Gastrocnemius medialis (tissue), 4 donors: Measurements from ENCODE around the gene SRPRA. TPM values are rescaled to one million over a fixed set of nuclear protein-coding genes. Genes with fewer than 3 reads are reported as not detected.

Experiments
- ATAC-seq, 2 donors: fragments of 150-250 bp; one replicate each; pipeline ENCODE4 v1.9.1; 2016
- DNase-seq, 2 donors: peaks; one replicate each; pipeline ENCODE4 v3.0.0-alpha.2; 2019
- H3K27ac ChIP-seq, 4 donors: fragments of 200-600 bp; sonication (generic); 1 replicate in 1 of 4; 2 replicates in 3 of 4; pipeline ENCODE4 v1.5.1; 2016 to 2018; ENCODE audit warnings: mild to moderate bottlenecking in 2 of 4, moderate library complexity in 1 of 4
- H3K27me3 ChIP-seq, 3 donors: fragments of 200-600 bp; sonication (generic) in 2 of 3; 1 replicate in 1 of 3; 2 replicates in 2 of 3; pipeline versions ENCODE4 v1.5.1 to v1.6.0; 2016 to 2019; ENCODE audit warnings: mild to moderate bottlenecking in 1 of 3, moderate library complexity in 1 of 3
- H3K36me3 ChIP-seq, 2 donors: fragments of 200-600 bp; sonication (generic) in 1 of 2; one replicate each; pipeline ENCODE4 v1.5.1; 2017 to 2018
- H3K4me1 ChIP-seq, 2 donors: fragments of 200-600 bp; sonication (generic) in 1 of 2; one replicate each; pipeline ENCODE4 v1.5.1; 2016 to 2017; ENCODE audit warnings: mild to moderate bottlenecking in 2 of 2
- H3K4me3 ChIP-seq, 4 donors: fragments of 200-600 bp; sonication (generic) in 3 of 4; 1 replicate in 1 of 4; 2 replicates in 3 of 4; pipeline ENCODE4 v1.5.1; 2016 to 2019; ENCODE audit warnings: mild to moderate bottlenecking in 2 of 4
- H3K9me3 ChIP-seq, 3 donors: fragments of 200-600 bp; sonication (generic) in 2 of 3; 1 replicate in 1 of 3; 2 replicates in 2 of 3; pipeline ENCODE4 v1.5.1; 2016 to 2019
- POLR2A ChIP-seq, 2 donors: fragments of 450-650 bp; IDR thresholded peaks; one replicate each; pipeline ENCODE4 v1.6.1; 2017; ENCODE audit warnings: antibody characterized with exemption in 2 of 2, mild to moderate bottlenecking in 2 of 2, moderate library complexity in 2 of 2
- in situ Hi-C, 4 donors: fragments of 200-750 bp; cut with MboI; loops; one replicate each; pipeline versions ENCODE4 v1.15.0 to v1.8.0; 2017; ENCODE audit warnings: low sequenced_read_pairs in 4 of 4
- intact Hi-C: fragments of 100-400 bp; cut with DNase I; formaldehyde crosslinking; loops from one replicate; pipeline ENCODE4 v1.15.1; 2023; ENCODE audit warnings: low total_unique reads
- total RNA-seq, 4 donors: library from RNA; depleted of rRNA; stranded (reverse); fragments of >200 nt; gene quantifications; one replicate each; pipeline versions ENCODE4 v1.1.0 to v1.2.3, GENCODE V29; 2016
- TF ChIP-seq, protein P1 (sequence below), 5 experiments: fragments of 450-650 bp in 3 of 5; fragments of 200-600 bp in 2 of 5; sonication (generic) in 2 of 5; IDR thresholded peaks in 4 of 5; conservative IDR thresholded peaks in 1 of 5; 1 replicate in 4 of 5; 2 replicates in 1 of 5; pipeline ENCODE4 v1.5.1; 2016 to 2019; ENCODE audit warnings: antibody characterized with exemption in 5 of 5, mild to moderate bottlenecking in 3 of 5, moderate library complexity in 3 of 5

The SRPRA gene
- total RNA-seq, 4 donors from 2014 or later: 72.3 to 101 (median 79.4) TPM

DNA sequence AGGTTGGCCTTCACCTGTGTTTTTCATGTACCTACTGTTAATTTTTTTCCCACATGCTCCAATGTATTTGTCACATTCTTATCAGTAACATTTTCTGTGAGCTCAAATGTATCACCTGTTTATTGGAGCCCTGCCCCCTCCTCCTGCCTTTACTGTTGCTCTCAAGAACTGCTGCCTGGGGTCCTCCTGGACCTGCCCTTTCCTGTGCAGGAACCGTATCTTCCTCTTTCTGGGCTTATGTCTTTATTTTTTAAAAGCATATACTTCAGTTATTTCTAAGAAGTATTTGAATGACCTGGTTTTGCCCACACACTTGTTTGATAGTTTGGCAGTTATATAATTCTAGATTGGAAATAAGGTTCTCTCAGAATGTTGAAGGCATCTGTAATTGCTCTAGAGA, 51.2 kb downstream of the SRPRA start:
- peaks cover 26 to 29% of the 10 kb centered on the region in 2 donors for H3K4me1 ChIP-seq
- no peak overlapping the region for H3K4me3 ChIP-seq
- intact Hi-C loops (no loop called here), in situ Hi-C loops (loop anchor here in 2 of 4 donors (10.0 to 25.0 kb wide), 2 partner anchors 57 to 630 kb away; partner anchors contain the start of gene STT3A (in 1 of the 2))
- no peaks in the 10 kb centered on the region for H3K36me3 ChIP-seq
- no peaks in the 10 kb centered on the region for H3K27me3 ChIP-seq
- TF ChIP-seq POLR2A (IDR thresholded peaks at IDR 0.05): no peak
- TF ChIP-seq, protein P1, sequence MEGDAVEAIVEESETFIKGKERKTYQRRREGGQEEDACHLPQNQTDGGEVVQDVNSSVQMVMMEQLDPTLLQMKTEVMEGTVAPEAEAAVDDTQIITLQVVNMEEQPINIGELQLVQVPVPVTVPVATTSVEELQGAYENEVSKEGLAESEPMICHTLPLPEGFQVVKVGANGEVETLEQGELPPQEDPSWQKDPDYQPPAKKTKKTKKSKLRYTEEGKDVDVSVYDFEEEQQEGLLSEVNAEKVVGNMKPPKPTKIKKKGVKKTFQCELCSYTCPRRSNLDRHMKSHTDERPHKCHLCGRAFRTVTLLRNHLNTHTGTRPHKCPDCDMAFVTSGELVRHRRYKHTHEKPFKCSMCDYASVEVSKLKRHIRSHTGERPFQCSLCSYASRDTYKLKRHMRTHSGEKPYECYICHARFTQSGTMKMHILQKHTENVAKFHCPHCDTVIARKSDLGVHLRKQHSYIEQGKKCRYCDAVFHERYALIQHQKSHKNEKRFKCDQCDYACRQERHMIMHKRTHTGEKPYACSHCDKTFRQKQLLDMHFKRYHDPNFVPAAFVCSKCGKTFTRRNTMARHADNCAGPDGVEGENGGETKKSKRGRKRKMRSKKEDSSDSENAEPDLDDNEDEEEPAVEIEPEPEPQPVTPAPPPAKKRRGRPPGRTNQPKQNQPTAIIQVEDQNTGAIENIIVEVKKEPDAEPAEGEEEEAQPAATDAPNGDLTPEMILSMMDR (IDR thresholded peaks at IDR 0.05 in 4 of 5, conservative IDR thresholded peaks at IDR 0.05 in 1 of 5): no peak
- ATAC-seq (no peak), DNase-seq (no peak)
- H3K9me3 ChIP-seq: no peaks in the 10 kb centered on the region
- no peak overlapping the region for H3K27ac ChIP-seq

DNA sequence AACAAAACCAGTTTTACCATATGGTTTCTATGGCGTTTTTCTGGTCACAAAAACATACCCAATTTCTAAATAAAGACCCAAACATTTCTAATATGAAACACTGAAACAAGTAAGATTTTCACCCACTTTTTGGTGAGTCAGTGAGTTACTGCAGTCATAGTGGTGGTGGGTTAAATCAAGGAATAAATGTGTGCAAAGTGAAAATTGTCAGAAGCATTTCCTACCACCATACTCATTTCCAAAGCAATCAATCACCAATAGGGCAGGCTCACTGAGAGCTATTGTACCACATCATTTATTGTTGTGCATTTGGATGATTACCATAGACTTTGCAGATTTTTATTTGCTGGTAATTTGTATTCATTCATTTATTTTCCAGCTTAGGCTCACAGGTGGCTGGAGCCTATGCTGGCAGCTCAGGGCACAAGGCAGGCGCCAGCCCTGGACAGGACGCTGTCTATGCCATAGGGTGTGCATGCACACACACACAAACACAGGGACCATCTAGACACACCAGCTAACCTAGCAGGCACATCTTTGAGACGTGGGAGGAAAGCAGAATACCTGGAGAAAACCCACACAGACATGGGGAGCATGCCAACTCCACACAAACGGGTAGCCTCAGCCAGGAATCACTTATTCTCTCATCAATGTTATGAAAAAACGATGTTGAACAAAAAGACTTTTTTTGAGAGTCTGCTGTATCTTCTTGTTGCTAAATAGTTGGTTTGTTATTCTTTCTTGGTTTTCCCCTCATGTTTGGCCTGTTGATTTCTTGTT, 52.0 kb downstream of the SRPRA start:
- Histone ChIP-seq H3K27me3 (no peaks in the 10 kb centered on the region), H3K4me1 (peaks cover 31 to 32% of the 10 kb centered on the region in 2 donors), H3K27ac (no peak overlapping the region), H3K4me3 (no peak overlapping the region), H3K36me3 (no peaks in the 10 kb centered on the region), H3K9me3 (no peaks in the 10 kb centered on the region)
- DNase-seq (no peak), ATAC-seq (no peak)
- TF ChIP-seq, protein P1 (IDR thresholded peaks at IDR 0.05 in 4 of 5, conservative IDR thresholded peaks at IDR 0.05 in 1 of 5): no peak
- TF ChIP-seq POLR2A (IDR thresholded peaks at IDR 0.05): no peak
- in situ Hi-C loops (loop anchor here in 2 of 4 donors (10.0 to 25.0 kb wide), 2 partner anchors 58 to 629 kb away; partner anchors contain the start of gene STT3A (in 1 of the 2)), intact Hi-C loops (no loop called here)

DNA sequence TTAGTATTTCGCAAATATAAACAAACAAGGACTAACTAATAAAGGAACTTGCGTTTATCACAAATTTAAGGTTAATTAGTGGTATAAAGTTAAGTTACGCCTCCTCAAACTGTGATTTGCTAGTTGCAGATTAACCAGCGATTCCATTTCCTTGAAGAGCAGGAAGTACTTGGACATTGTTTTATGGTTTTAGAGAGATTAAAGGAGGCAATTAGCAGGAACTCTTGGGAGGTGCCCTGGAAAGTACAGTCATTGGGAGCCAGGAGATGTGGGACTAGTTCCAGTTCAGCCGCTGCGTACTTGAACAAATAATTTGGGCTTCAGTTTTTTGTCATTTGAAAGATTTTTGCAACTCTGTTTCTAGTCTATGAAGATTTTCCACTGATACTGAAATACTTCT, 53.9 kb downstream of the SRPRA start:
- DNase-seq (no peak), ATAC-seq (no peak)
- peak overlapping the region in 1 of 4 donors; percentile 3 for H3K4me3 ChIP-seq
- no peaks in the 10 kb centered on the region for H3K9me3 ChIP-seq
- in situ Hi-C loops: loop anchor here in 2 of 4 donors (5.0 to 25.0 kb wide), 3 partner anchors 52 to 628 kb away; partner anchors contain the start of genes FOXRED1 (in 1 of the 2), SRPRA (in 1 of the 2) and STT3A (in 1 of the 2)
- H3K36me3 ChIP-seq: no peaks in the 10 kb centered on the region
- intact Hi-C loops: loop anchor here (2.0 to 5.0 kb wide), 4 partner anchors 16 to 623 kb away; partner anchors contain the start of genes CDON, DCPS and STT3A
- peaks cover 39 to 42% of the 10 kb centered on the region in 2 donors for H3K4me1 ChIP-seq
- no peaks in the 10 kb centered on the region for H3K27me3 ChIP-seq
- TF ChIP-seq, protein P1 (IDR thresholded peaks at IDR 0.05 in 4 of 5, conservative IDR thresholded peaks at IDR 0.05 in 1 of 5): no peak
- TF ChIP-seq POLR2A (IDR thresholded peaks at IDR 0.05): no peak
- H3K27ac ChIP-seq: peak overlapping the region in 1 of 4 donors; percentile 2

DNA sequence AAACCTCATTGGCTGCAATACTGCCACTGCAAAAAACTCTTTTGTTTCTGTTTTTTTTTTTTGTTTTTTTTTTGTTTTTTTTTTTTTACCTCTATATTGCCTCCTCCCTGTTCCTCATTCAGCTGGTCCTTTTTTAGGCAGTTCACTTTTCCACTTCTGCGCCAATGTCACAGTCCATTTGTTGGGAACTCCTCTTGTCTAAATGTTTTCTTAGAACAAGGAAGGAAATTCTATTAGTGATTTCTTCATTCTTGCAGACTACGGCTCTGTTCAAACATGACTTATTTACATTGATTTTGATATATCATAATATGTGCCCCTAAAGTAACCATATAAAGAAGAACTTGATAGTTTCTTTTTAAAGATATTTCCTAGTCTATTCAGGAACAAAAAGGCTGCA, 54.3 kb downstream of the SRPRA start:
- Histone ChIP-seq H3K36me3 (peaks cover 0 to 4% of the 10 kb centered on the region in 2 donors), H3K4me3 (no peak overlapping the region), H3K27me3 (no peaks in the 10 kb centered on the region), H3K4me1 (peaks cover 41 to 42% of the 10 kb centered on the region in 2 donors), H3K9me3 (no peaks in the 10 kb centered on the region), H3K27ac (no peak overlapping the region)
- TF ChIP-seq, protein P1 (IDR thresholded peaks at IDR 0.05 in 4 of 5, conservative IDR thresholded peaks at IDR 0.05 in 1 of 5): no peak
- no peak for TF ChIP-seq POLR2A (IDR thresholded peaks at IDR 0.05)
- ATAC-seq: no peak
- DNase-seq: no peak
- intact Hi-C loops (loop anchor here (2.0 to 5.0 kb wide), 4 partner anchors 16 to 622 kb away; partner anchors contain the start of genes CDON, DCPS and STT3A), in situ Hi-C loops (loop anchor here in 2 of 4 donors (5.0 to 25.0 kb wide), 3 partner anchors 53 to 627 kb away; partner anchors contain the start of genes FOXRED1 (in 1 of the 2), SRPRA (in 1 of the 2) and STT3A (in 1 of the 2))

Other genes with a start within 250 kb of the SRPRA start
- gene CDON, start 206.0 kb downstream of the SRPRA start, total RNA-seq: 1 to 10 TPM; 1.0 to 2.0 (median 1.8) TPM
- gene RPUSD4, start 57.2 kb downstream of the SRPRA start, total RNA-seq: 10 to 100 TPM; 53.3 to 93.8 (median 69.2) TPM
- gene FAM118B, start 57.1 kb downstream of the SRPRA start, total RNA-seq: 10 to 100 TPM; 13.6 to 32.2 (median 23.2) TPM
- 10 to 100 TPM; 12.5 to 20.8 (median 16.2) TPM for gene FOXRED1, start 259 bp upstream of the SRPRA start, total RNA-seq
- 1 to 10 TPM; 4.5 to 5.8 (median 5.6) TPM for gene TIRAP, start 14.2 kb upstream of the SRPRA start, total RNA-seq
- 10 to 100 TPM in 3 of 4 donors, 1 to 10 TPM in 1; 9.8 to 23.1 (median 11.5) TPM for gene DCPS, start 35.2 kb upstream of the SRPRA start, total RNA-seq
- 10 to 100 TPM in 2 of 4 donors, 1 to 10 TPM in 2; 3.4 to 12.4 (median 9.6) TPM for gene ST3GAL4, start 86.8 kb upstream of the SRPRA start, total RNA-seq